Stimulated activated effector memory CD8-positive, alpha-beta T cell treated with anti-CD3 and anti-CD28 coated beads, Interleukin-12 subunit alpha, Interleukin-12 subunit beta, amount 100 ng/mL, for 72 hours (primary cell): ENCODE data around the gene GOLT1A.

Experiments used
- ATAC-seq: fragments of 150-1000 bp; cut with Tn5 transposase; 2 replicates; pipeline ENCODE4 v1.10.0; 2021
- DNase-seq, 2 donors: peaks; one replicate each; pipeline ENCODE4 v3.0.0; 2021 to 2022; ENCODE audit warnings: low spot score in 2 of 2
- H3K27ac Mint-ChIP-seq: one replicate; pipeline ENCODE4 v1.8.0; 2022; ENCODE audit warnings: mild to moderate bottlenecking, mixed read lengths
- H3K36me3 Mint-ChIP-seq: one replicate; pipeline ENCODE4 v1.8.0; 2022; ENCODE audit warnings: mild to moderate bottlenecking, mixed read lengths
- H3K4me1 Mint-ChIP-seq: one replicate; pipeline ENCODE4 v1.8.0; 2022; ENCODE audit warnings: mixed read lengths
- H3K4me3 Mint-ChIP-seq: one replicate; pipeline ENCODE4 v1.8.0; 2022; ENCODE audit warnings: mild to moderate bottlenecking, mixed read lengths
- H3K9me3 Mint-ChIP-seq: one replicate; pipeline ENCODE4 v1.8.0; 2022; ENCODE audit warnings: mixed read lengths

The GOLT1A gene, protein sequence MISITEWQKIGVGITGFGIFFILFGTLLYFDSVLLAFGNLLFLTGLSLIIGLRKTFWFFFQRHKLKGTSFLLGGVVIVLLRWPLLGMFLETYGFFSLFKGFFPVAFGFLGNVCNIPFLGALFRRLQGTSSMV

GRCh38 chr1:204213668-204214662 lies at the start of gene GOLT1A:
GOLT1A (minus strand) TSS chr1:204213988; CDS start chr1:204213906, 82 bp downstream.
- Mint-ChIP-seq H3K4me3 (peak within 1 kb of the TSS; percentile 49), H3K4me1 (peaks cover 22% of the 10 kb centered on the region), H3K27ac (no peak within 1 kb of the TSS), H3K9me3 (no peaks in the 10 kb centered on the region), H3K36me3 (no peaks in the 10 kb centered on the region)
- peak; percentile 59 for ATAC-seq
- no peak for DNase-seq

GRCh38 chr1:204263254-204263910 lies 49.6 kb upstream of the GOLT1A start:
- H3K4me3 Mint-ChIP-seq = no peak overlapping the region
- ATAC-seq = no peak
- H3K36me3 Mint-ChIP-seq = no peaks in the 10 kb centered on the region
- H3K27ac Mint-ChIP-seq = peak overlapping the region; percentile 35
- no peak for DNase-seq
- no peaks in the 10 kb centered on the region for H3K4me1 Mint-ChIP-seq
- no peaks in the 10 kb centered on the region for H3K9me3 Mint-ChIP-seq

- Mint-ChIP-seq H3K4me1 (no peaks in the 10 kb centered on the region), H3K9me3 (no peaks in the 10 kb centered on the region), H3K27ac (no peak overlapping the region), H3K36me3 (no peaks in the 10 kb centered on the region), H3K4me3 (no peak overlapping the region)
- ATAC-seq (no peak), DNase-seq (no peak)
Observed at GRCh38 chr1:204262506-204263253, 48.9 kb upstream of the GOLT1A start.

DNA sequence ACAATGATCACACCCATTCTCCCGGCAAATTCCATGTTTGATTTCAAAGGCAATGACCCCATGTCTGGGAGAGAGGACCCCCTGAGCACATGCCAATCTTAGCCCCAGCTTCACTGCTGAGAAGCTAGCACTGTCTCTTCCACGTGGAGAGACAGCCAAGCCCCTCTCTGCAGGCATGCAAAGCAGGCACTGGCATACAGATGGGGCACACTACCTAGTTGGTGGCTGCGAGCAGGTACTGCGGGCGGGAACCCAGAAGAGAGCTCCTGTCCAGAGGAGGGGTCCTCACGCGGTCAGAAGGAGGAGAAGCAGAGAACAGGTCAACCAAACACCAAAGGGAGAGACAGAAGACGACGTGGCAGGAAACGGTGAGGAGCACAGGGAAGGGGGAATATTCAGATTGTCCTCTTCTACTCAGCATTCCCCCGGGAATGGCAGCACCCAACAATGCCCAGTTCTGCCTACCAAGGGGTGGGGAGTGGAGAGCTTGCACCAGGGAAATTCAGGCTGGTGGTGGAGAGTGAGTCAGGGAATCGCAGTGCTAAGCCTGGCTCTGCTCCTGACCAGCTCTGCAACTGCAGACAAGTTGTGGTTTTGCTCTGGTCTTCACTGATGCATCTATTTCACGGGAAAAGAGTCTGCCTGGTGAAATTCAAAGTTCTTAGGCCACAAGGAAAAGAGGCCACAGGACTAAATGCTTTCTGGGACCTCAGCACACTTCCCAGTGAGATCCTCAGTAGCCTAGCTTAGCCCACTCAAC lies 48.1 kb upstream of the GOLT1A start:
- H3K4me1 Mint-ChIP-seq = no peaks in the 10 kb centered on the region
- no peak overlapping the region for H3K4me3 Mint-ChIP-seq
- no peaks in the 10 kb centered on the region for H3K9me3 Mint-ChIP-seq
- no peaks in the 10 kb centered on the region for H3K36me3 Mint-ChIP-seq
- DNase-seq (no peak), ATAC-seq (no peak)
- peak overlapping the region; percentile 41 for H3K27ac Mint-ChIP-seq

GRCh38 chr1:204261266-204261665 lies 47.5 kb upstream of the GOLT1A start:
- Mint-ChIP-seq H3K27ac (no peak overlapping the region), H3K4me3 (no peak overlapping the region), H3K9me3 (no peaks in the 10 kb centered on the region), H3K36me3 (no peaks in the 10 kb centered on the region), H3K4me1 (no peaks in the 10 kb centered on the region)
- DNase-seq = no peak
- no peak for ATAC-seq

- Mint-ChIP-seq H3K9me3 (no peaks in the 10 kb centered on the region), H3K4me3 (no peak overlapping the region), H3K27ac (no peak overlapping the region), H3K36me3 (no peaks in the 10 kb centered on the region), H3K4me1 (no peaks in the 10 kb centered on the region)
- ATAC-seq (no peak), DNase-seq (no peak)
Observed at GRCh38 chr1:204260601-204261197, 46.9 kb upstream of the GOLT1A start.

- Mint-ChIP-seq H3K4me3 (no peak overlapping the region), H3K36me3 (no peaks in the 10 kb centered on the region), H3K27ac (peak overlapping the region; percentile 68), H3K9me3 (no peaks in the 10 kb centered on the region), H3K4me1 (no peaks in the 10 kb centered on the region)
- ATAC-seq (no peak), DNase-seq (no peak)
Observed at GRCh38 chr1:204259782-204260181, 46.0 kb upstream of the GOLT1A start.

- DNase-seq = no peak
- no peaks in the 10 kb centered on the region for H3K4me1 Mint-ChIP-seq
Observed at GRCh38 chr1:204259196-204259595, 45.4 kb upstream of the GOLT1A start.

GRCh38 chr1:204258213-204259115 lies 44.7 kb upstream of the GOLT1A start:
- Mint-ChIP-seq H3K27ac (peak overlapping the region; percentile 44), H3K9me3 (no peaks in the 10 kb centered on the region), H3K4me1 (no peaks in the 10 kb centered on the region), H3K36me3 (no peaks in the 10 kb centered on the region), H3K4me3 (no peak overlapping the region)
- ATAC-seq = peak; percentile 44
- peak; percentile 21 to 55 for DNase-seq

More at GRCh38 chr1:204259196-204259595, 45.4 kb upstream of the GOLT1A start:
- no peaks in the 10 kb centered on the region for H3K36me3 Mint-ChIP-seq
- H3K9me3 Mint-ChIP-seq = no peaks in the 10 kb centered on the region
- no peak for ATAC-seq
- H3K27ac Mint-ChIP-seq = no peak overlapping the region
- H3K4me3 Mint-ChIP-seq = no peak overlapping the region

GRCh38 chr1:204257446-204257845 lies 43.7 kb upstream of the GOLT1A start:
- Mint-ChIP-seq H3K36me3 (no peaks in the 10 kb centered on the region), H3K4me1 (no peaks in the 10 kb centered on the region), H3K9me3 (no peaks in the 10 kb centered on the region), H3K27ac (no peak overlapping the region), H3K4me3 (no peak overlapping the region)
- DNase-seq = no peak
- ATAC-seq = no peak

GRCh38 chr1:204256531-204256930 lies 42.7 kb upstream of the GOLT1A start:
- Mint-ChIP-seq H3K9me3 (no peaks in the 10 kb centered on the region), H3K27ac (no peak overlapping the region), H3K4me3 (no peak overlapping the region), H3K36me3 (no peaks in the 10 kb centered on the region), H3K4me1 (no peaks in the 10 kb centered on the region)
- ATAC-seq = peak; percentile 16
- no peak for DNase-seq

GRCh38 chr1:204255966-204256365 lies 42.2 kb upstream of the GOLT1A start:
- Mint-ChIP-seq H3K36me3 (no peaks in the 10 kb centered on the region), H3K4me3 (no peak overlapping the region)
- no peak for ATAC-seq

DNA sequence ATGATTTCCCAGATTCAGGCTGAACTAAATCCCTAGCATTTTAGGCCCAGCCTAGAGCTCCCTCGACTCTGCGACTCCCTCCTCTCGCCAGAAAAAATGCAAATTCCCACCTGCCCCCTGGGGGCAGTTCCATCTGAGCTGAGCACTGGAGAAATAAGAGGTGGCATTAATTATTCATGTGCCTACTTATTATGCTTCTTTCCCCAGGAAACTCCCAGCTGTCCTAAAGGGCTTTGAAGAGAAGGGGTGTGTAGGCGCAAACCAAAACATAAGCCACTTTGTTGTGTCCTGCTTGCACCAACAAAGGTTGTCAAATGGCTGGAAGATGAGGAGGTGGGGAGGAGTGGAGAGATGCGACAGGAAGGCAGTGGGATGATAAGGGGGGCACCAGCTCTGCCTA lies 41.4 kb upstream of the GOLT1A start:
- no peak overlapping the region for H3K27ac Mint-ChIP-seq
- H3K36me3 Mint-ChIP-seq = no peaks in the 10 kb centered on the region
- no peak for DNase-seq
- no peaks in the 10 kb centered on the region for H3K4me1 Mint-ChIP-seq
- no peak for ATAC-seq
- H3K4me3 Mint-ChIP-seq = no peak overlapping the region
- H3K9me3 Mint-ChIP-seq = no peaks in the 10 kb centered on the region

More at GRCh38 chr1:204255966-204256365, 42.2 kb upstream of the GOLT1A start:
- Mint-ChIP-seq H3K4me1 (no peaks in the 10 kb centered on the region), H3K9me3 (no peaks in the 10 kb centered on the region), H3K27ac (no peak overlapping the region)
- no peak for DNase-seq
